ENCODE data around the gene TIFAB. TPM values are rescaled to one million over a fixed set of nuclear protein-coding genes. Genes with fewer than 3 reads are reported as not detected.

The TIFAB gene
- total RNA-seq, 1 donor from 2014 or later: 0.23 TPM

DNA sequence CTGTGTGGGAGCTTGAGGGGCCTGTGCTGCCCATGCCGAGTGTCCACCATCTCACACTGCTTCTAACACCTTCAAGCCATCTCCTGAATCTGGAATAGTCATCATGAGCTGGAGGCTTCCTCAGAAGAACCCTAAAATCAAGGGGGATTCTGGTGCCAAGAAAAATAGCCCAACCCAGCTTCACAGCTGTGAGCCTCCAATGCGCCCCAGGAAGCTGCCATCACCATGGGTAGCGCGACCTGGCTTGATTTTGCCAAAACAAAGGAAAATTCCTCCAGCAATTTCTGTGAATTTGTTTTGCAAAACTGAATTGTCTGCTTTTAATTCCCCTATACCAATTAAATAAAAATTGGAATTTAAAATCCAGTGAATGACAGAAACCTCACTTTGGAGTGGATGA is 6.2 kb upstream of the TIFAB start:
- DNase-seq (ENCODE audit: low spot score): no peak

DNA sequence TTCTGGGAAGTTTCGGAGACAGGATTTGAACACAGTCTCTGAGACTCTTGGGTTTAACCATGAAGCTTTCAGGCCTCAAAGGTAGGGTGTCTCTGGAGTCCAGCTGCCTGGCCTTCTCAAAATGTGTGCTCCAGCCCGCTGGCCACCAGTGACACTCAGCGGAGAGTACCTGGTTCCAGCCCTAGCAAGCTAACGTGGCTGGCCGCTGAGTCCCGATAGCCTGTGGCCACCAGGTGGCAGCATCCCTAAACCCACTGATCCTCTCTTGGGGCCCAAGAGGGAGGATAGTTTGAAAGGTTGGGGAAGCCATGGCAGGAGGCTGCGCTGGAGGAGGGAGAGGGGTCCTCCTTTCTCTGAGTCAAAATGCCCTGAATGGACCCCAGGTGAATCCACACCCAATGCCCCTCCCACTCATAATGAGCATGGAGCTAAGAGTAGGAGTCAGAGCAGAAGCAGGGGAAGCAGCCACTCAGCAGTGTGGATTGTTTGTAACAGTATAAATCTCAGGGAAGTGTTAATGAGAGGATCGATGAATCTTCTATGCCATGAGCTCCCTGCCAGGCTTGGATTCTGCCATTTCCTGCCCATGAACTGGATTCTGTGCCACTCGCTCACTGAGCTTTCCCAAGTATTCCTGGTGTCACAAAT is 5.4 kb upstream of the TIFAB start:
- DNase-seq (ENCODE audit: low spot score): peak; percentile 49

DNA sequence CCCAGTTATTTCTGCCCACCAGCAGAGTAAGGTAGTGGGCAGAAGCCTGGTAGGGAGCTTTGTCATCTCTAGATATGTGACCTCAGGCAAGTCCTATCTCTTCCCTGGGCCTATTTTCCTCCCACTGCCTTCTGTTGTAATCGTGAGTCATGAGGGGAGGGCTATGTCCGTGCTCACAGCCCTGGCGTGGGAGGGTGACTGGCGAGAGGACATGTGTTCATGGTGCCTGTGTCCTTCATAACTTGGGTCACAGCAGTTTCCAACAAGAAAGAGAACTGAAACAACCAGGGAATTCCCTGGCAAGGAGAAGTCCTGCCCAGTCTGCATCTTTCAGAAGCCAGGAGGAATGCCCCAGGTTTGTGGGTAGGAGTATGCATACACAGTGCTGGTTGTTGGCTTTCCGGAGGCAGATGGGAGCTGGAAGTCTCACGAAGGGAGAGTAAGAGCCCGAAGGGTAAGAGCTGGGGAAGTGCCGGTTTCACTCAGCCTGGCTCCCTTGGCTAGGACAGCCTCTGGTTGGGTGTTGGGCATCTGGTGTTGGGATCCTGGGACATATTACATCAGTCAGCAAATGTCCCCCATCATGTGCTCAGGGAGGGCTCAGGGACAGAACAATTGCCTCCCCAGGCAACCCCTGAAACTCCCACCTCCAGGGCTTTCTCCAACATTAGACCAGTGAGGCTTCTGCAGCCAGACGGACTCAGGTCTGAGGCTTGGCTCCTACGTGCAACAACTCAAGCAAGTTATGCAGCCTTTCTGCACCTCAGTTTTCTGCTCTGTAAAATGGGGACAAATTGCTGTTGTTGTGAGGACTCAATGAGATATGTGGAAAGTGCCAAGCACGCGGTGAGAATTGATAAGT is 4.3 kb upstream of the TIFAB start:
- no peak for DNase-seq (ENCODE audit: low spot score)

DNA sequence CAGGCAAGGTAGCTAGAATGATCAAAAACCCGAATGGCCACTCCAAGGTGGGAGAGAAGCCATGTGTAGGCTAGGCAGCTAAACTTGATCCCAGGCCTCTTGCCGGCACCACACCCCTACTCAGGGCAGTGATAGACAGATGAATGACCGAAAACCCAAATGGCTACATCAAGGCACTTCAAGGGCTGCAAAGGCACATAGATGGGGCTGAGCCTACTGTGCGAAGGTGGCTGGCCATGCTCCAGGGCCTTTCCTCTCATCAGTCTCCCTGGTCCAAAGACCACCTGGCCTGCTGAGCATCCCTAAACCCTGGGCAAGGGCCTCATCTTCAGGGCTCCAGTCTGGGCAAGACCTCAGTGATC is 3.7 kb upstream of the TIFAB start:
- DNase-seq (ENCODE audit: low spot score): no peak

DNA sequence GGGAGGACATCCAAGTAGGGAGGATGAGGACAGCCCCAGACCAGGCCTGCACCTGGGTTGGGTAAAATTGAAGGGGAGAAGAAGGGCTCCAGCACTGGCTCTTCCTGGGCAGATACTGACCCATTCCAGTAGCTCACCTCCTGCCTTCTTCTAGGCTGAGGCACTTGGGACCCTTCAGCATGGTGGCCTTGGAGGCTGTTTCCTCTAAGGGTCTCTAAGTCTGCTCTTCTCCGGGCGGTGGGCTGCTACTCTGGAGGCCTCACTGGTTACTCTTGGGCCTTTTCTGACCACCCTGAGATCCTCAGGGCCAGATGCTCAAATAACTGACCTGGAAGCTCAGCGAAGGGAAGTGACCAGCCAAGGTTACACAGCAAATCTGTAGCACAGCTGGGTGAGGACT is 2.8 kb upstream of the TIFAB start:
- no peak for DNase-seq (ENCODE audit: low spot score)

DNA sequence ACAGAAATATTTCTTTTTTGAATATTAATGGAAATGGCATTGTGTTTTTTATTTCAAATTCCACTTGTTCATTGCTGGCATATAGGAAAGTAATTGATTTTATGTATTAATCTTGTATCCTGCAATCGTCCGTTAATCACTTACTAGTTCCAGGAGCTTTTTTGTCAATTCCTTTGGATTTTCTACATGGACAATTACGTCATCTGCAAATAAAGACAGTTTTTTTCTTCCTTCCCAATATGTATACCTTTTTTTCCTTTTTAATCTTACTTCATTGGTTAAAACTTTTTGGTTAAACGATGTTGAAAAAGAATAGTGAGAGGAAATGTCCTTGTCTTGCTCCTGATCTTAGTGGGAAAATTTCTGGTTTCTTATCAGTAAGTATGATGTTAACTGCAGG is 1.5 kb upstream of the TIFAB start:
- no peak for DNase-seq (ENCODE audit: low spot score)

DNA sequence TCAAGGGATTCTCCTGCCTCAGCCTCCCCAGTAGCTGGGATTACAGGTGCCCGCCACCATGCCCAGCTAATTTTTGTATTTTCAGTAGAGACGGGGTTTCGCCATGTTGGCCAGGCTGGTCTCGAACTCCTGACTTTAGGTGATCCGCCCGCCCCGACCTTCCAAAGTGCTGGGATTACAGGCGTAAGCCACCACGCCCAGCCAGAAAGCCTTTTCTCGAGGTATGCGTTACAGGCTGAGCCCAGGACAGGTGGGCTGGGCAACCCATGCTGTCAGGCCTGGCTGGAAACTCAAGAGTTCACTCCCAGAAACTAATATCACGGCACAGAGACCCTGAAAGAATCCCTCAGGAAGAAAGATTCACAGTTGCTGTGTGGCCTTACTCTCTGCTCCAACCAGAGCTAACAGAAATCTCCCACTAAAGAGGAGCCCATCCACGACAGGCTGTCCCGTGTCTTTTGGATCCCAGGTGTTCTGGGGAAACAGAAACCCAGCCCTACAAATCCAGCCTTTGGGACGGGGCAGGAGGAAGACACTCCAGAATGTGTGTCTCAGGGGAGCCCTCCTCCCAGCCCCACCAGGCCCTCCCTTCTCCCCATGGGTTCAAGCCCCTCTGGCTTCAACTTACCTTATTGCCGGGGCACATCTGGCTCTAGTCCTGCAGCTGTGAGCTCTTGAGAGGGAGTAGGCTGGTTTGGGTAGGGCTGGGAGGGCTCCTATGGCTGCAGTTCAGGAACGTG is 400 bp downstream of the TIFAB start:
- DNase-seq (ENCODE audit: low spot score): no peak

DNA sequence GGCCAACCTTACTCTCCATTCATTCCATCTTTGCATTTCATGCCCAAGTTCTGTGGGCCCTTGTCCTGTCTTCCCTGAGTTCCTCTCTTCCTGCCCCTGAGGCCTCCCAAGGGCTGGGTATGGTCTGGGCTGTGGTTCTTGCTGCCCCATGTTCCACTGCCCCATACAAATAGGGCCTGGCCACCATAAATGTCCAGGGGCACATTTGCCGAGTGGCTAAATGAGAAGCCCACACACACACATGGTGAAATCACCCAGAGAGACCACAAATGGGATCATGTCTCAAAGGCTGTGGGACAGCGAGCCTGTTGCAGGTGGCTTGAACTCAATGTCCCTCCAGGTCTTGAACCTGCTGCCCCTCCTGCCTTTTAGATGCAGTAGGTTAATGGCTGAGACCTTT is 1.2 kb downstream of the TIFAB start:
- DNase-seq (ENCODE audit: low spot score): no peak

DNA sequence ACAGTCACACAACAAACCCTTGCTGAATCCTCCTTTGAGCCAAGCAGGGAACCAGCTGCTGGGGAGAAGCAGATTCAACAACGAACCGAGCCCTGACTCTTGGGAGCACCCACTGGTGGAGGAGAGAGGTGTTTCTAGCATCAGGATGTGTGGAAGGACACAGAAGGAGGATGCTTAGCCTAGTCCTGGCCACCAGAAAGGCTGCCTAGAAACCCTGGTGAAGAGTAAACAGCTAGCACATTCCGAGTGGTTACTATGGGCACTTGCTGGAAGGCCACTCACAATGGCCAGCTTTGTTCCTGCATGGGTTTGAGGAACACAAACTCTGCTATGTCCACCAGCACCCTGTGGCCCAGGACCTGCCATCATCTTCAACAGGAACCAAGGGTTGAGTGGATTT is 1.8 kb downstream of the TIFAB start:
- DNase-seq (ENCODE audit: low spot score): no peak

DNA sequence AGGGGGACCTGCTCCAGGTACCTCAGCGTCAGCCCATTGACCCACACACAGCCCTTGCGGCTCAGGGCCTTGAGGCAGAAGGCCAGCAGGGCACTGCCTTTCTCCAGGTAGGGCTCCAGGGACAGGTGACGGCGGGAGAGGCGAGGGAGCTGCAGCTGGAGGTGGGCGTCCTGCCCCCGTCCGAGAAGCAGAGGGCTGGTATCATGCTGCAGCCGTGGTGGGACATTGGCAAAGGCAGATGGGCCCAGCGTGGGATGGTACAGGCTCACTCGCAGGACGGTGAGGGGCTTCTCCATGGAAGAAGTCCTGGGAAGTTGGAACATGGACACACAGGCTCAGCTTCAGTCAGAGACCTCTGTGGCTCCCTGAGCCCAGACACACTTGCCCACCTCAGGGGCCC is 2.5 kb downstream of the TIFAB start:
- DNase-seq (ENCODE audit: low spot score): no peak

DNA sequence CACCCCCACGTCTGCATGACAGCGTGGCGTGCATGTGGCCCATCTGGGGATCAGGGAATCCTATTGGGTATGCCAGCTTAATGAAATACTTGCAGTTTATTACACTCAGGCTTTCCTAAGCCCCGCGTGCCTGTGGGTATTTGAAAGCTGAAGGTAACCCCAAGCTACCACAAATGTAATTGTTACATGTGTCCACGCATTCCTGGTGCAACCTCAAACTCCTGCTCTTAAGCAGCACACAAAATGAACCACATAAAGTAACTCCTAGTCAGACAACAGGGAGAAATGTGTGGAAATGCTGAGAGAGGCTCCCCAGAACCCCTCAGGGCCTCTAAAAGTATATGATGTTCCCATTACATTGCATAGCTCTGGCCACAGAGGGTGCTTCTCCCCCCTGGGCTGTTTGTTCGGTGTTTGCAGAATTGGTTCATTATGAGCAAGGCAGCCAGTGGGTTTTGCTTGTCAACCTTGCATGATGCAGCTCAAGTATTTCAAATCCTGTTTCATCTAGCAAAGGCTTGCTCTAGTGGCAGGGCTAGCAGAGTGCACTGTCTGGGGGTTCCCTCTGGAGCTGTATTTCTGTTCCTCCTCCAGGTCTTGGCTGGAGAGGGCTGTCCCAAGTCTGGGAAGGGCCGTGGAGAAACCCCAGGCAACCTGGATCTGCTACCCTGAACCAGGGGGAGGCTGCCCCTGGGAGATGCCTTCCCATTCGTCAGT is 3.2 kb downstream of the TIFAB start:
- no peak for DNase-seq (ENCODE audit: low spot score)

DNA sequence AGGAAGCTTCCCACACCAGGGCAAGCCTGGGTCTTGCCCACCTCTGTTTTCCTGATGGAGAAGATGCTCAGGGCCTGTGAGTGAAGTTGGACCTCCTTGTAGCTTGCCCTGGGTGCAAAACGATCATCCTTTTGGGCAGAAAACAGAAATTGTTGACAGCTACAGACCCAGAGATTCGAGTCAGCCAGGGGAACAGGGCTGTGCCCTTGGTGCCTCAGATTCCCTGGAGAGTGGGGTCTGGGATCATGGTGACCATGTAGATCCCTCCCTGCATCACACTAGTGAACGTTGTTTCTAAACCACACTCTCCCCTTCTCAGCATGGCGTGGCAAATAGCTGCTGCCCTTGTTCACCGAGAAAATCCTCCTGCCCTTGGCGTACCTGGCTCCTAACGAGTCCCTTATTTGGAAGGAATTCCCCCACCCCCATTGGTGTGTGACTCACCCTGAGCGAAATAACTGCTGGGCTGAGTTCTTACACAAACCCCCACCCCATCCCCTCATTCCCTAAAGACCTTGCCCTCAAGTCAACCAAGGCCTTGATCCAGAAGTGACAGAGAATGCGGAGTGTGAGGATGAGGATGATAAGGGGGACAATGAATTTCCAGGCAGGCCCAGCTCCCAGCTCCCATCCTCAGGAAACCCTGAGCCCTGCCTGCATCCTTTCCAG is 3.9 kb downstream of the TIFAB start:
- DNase-seq (ENCODE audit: low spot score): no peak

DNA sequence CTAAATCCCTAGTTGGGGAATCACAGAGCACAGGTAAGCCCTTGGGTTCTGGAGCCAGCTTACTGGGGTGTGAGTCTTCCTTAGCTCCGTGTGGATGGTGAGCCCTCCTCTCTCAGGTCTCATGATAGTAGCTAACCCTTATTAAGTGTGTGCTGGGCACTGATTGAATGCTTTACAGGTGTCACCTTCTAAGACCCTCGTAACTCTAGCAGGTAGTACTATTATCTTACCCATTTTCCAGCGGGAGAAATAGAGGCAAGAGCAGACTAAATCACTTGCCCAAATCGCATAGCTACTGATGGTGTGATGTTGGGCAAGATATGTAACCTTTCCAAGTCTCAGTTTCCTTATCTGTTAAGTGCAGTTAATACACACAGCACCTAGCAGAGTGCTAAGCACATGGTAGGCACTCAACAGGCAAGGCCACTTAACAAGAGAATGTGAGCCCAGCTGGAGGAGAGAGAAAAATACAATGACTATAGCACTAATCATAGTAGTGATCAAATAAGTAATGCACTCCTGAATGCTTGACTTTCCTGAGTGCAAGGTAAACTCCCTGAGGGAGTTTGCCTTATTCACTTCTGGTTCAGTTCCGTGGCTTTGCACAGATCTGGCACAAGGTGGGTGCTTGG is 4.7 kb downstream of the TIFAB start, which contains the start of gene DCANP1:
TSS of gene DCANP1 (minus strand) at position 51 of the 632 bp plus-strand sequence. CDS start 240 bp downstream, outside the sequence.
- no peak for DNase-seq (ENCODE audit: low spot score)

DNA sequence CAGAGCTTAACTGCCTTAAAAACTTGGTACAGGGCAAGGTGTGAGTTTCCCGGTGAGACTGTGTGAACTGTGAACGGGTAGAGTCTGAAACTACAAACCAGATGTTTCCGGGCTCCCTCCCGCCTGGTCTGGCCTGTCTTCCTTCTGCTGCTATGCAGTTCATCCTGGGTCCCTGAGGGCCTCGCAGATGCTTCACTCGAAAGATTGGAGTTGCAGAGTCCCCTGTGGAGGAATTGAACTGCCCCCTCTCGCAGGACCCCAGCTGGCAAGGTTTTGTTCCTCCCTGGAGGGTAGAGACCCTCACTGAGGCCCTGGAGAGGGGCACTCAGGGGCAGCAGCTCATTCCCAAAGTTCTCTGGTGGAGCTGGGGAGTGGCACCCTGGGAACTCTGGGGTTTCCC is 5.5 kb downstream of the TIFAB start:
- DNase-seq (ENCODE audit: low spot score): no peak

DNA sequence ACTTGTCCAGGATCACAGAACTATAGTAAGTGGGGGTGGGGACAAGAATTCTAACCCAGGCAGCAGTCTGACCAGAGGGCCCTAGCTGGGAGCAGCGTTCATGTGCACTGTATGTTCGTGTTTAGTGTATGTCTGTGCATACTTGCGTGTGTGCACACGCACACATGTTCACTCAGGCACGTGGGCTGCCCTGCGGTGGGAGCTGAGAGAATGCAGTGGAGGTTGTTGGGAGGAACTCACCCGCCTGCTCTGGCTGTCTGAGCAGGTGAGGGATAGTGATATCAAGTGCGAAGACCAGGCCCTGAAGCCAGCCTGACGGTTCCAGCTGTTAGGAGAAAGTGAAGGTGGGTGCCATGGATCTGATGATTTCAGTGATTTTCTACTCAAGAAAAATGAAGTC is 5.9 kb downstream of the TIFAB start:
- no peak for DNase-seq (ENCODE audit: low spot score)

DNA sequence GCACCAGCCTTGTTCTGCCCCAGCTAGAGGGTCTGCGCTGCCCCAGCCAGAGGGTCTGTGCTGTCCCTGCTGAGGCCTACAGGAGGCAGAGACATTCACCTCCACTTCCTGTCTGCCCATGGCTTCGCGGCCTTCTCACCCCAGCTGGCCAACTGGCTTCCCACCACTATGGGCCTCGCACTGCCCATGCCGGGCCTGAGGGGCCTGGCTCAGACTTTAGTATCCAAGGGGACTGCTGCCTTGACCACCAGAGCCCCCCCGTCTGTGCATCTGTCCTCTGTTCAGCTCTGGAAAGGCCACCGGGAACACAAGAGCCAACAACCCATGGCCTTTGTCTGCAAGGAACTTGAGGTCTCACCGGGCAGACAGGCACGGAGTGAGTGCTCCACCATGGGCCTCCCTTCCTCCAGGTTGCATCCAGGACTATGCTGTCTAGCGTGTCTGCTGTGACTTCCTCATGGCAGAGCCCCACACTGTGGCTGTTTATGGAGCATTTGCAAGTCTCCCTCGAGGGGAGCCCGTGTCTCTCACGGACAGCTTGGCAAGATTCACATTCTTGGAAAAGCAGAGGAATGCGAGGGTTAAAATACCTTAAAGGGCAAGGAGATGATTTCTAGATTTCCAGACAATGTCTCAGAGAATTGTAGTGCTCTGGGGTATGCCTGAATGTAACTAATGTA is 6.7 kb downstream of the TIFAB start:
- no peak for DNase-seq (ENCODE audit: low spot score)

DNA sequence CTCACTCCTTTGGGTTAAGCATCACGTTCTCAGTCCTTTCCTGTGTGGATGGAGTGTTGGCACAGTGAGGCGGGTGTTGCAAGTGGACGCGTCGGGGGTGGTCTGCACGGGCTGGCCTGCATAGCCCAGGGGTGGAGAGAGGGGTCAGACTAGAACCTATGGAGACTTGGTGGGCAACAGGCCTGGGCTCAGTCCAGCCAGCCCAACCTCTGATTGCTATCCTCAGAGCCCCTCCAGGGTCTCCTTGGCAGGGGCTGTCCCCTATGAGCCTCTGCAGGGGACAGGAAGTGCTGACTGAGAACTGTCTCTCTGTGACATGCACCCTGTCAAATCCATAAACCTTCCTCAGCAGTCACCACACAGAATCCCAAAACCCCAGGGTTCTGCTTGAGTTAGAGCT is 7.3 kb downstream of the TIFAB start:
- DNase-seq (ENCODE audit: low spot score): no peak

DNA sequence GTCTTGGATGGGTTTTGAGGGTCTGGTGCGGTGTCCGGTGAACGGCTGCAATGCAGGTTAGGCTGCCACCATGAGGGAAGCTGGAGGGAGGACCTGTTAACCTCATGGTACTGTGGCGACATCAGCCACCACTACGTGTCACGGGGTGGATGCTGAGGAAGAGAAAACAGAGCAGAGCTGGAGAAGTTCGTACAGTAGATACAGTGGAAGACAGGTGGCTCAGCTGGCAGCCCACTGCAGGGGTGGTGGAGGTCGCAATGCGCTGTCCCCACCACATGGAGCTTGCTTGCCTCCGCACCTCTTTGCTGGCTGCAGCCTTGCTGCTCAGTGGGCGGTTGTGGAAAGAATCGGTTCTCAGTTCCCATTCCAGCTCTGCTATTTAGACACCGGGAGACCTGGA is 7.8 kb downstream of the TIFAB start:
- no peak for DNase-seq (ENCODE audit: low spot score)

DNA sequence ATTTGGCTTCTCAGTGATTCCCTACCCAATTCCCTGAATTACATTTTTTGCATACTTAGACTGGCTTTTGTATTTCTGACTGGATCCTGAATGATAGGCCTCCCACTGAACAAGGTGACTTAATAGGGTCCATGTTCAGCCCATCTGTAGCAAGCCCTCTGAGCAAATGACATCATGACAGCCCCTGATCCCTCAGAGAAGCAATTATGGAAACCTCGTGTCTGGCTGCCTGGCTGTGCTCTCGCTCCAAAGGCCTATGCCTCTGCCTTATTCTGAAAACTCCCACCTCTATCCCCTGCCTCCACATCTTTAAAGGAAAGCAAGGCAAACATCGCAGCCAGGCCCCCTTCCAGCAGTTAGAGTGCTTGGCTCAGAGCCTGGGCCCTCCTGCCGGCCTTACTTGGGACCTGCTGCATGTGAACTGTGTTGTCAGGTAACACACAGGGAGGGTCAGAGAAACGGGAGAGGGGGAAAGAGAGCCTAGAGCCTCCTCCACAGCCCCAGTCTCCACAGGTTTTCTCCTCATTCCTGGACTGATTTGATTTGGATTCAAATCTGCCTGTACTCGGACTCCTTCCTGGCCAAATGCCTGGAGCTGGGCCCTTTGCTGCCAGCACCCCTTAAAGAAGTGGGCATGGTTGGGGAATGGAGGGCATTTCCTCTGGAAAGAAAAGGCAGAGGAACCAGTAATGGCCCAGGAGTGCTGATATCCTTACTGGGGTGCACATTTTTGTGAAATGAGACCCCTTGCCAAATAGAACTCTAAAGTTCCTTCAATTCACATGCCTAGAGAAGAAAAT is 8.8 kb downstream of the TIFAB start:
- DNase-seq (ENCODE audit: low spot score): no peak
